Skeletal muscle cell (primary cell): ENCODE data around the gene ANO10.
"Not testable (repeated sequence)": the region's sequence is repeated elsewhere in the genome, so short reads cannot be mapped to it uniquely, and the experiment has no call there.

Experiments used
- DNase-seq: peaks from one replicate; pipeline ENCODE4 v3.0.0-alpha.2; 2010; ENCODE audit warnings: low read depth
- H3K4me3 ChIP-seq: 2 replicates; pipeline ENCODE4 v1.5.1; 2011; ENCODE audit warnings: low read depth, mild to moderate bottlenecking, control low read depth, low read length, moderate library complexity

The ANO10 gene

DNA sequence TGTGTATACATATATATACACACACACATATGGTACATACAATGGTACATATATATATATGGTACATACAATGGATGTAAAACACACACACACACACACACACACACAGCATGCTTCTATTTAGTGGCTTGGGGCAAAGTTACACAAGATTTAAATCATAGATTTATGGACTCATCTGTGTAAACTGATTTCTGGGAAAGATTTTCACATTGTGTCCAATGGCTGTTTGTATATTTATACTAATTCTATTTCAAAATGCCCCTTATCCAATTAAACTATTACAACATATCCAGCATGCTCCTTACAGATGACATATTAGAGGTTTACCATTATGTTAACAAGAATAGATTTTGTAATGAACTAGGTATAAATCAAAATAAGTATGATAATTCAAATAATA is 94.9 kb downstream of the ANO10 start:
- no peak for DNase-seq
- H3K4me3 ChIP-seq, result no peak overlapping the region

DNA sequence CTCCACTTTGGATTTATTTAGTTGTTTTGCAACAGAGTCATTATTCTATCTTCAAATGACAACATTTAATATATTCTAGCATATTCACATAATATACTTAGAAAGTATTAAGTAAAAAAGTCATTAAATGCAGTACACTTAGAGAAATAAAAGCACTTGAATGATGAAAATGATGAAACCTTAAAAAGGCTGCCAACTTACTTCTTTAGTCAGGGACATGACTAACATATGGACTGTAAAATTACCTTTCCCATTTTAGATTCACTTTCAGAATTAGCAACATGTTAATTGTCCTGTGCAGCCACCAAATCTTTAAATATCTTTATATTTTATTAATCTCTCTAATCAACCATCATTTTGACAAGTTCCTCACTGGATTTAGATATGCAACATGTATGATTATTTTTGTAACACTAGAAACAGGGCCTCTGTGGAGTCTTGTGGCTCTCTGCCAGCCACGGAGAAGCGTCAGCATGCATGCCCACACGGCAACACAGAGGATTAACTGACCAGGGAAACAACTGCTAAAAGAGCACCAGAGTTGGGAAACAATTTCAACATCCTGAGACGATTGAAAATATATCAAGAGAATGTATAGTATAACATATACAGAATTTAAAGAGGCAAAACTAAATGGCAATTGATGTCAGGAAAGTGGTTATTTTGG is 95.7 kb downstream of the ANO10 start:
- DNase-seq, result peak; percentile 49
- no peak overlapping the region for H3K4me3 ChIP-seq

DNA sequence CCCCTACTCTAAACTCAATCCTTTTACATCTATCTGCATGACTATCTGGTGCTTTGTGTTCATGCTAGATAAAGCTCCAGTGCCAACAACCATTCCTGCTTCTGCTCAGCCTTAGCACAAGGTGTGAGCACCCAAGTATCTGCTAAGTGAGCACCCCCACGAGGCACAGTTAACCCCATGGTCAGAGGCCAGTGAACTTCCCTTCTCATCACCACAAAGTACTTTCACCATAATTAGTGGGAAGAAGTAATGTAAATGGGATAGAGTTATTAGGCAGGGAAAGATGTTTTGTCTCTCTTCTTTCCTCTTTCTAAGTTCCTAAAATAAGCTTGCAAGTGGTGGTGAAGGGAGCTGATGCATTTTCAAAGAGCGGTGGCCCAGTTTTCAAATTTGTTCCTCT is 96.4 kb downstream of the ANO10 start:
- H3K4me3 ChIP-seq, result no peak overlapping the region
- DNase-seq, result no peak

DNA sequence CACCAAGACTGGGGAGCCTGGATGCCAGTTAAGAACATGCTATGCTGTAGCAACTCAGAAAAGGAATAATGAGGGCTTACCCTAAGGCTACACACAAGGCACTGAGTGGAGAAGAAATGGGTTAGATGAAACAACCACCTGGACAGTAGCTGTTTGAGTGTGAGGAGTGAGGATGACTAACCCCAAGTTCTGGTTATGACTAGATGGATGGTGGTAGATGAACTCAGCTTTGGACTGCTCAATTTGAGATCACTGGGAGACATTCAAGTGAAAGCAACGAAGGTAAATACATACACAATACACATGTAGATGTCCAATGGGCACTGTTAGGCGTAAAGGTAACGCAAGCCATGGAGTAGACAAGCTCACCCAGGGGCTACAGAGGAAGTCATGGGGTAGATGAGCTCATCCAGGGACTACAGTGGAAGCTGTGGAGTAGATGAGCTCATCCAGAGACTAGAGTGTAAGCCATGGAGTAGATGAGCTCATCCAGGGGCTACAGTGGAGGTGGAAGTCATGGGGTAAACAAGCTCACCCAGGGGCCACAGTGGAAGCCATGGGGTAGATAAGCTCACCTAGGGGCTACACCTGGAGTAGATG is 98.3 kb downstream of the ANO10 start:
- DNase-seq, result no peak
- H3K4me3 ChIP-seq, result no peak overlapping the region

DNA sequence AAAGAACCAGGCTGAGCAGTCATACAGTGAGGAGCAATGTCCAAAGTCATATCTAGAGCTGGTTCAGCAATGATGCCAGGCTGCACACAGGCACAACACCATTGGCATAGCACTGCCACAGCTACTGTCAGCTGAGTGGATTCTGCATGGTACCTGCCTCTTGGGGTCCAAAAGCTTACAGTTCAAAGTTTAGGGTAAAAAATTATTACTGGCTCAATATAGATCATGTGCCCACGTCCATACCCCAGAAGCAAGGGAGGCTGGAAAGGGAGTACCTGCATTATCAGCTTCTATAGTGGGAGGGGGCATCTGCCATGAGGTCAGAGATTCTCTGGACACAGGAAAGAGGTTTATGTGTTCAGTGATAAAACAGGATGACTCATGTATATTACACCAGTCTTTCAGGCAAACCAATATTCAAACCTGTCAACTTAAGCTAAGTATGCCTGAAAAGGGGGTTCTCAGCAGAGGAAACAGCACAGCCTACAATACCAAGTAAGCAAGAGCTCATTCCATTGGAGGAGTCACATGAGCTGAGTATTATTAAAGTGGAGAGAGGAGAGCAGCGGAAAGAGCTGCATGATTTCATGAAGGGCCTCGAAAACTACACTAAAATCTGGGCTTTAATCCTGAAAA is 99.0 kb downstream of the ANO10 start:
- H3K4me3 ChIP-seq, result no peak overlapping the region
- DNase-seq, result no peak

DNA sequence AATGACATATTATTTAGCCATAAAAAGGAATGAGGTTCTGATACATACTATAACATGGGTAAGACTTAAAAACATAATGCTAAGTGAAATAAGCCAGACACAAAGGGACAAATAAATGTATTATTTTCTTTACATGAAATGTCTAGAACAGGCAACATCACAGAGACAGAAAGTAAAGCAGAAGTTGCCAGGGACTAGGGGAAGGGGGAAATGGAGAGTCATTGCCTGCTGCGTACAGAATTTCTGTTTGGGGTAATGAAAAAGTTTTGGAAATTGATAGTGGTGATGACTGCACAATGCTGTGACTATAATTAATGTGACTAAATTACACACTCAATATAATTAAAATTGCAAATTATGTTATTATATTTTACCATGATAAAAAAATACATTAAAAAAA is 99.9 kb downstream of the ANO10 start:
- no peak overlapping the region for H3K4me3 ChIP-seq
- no peak for DNase-seq

DNA sequence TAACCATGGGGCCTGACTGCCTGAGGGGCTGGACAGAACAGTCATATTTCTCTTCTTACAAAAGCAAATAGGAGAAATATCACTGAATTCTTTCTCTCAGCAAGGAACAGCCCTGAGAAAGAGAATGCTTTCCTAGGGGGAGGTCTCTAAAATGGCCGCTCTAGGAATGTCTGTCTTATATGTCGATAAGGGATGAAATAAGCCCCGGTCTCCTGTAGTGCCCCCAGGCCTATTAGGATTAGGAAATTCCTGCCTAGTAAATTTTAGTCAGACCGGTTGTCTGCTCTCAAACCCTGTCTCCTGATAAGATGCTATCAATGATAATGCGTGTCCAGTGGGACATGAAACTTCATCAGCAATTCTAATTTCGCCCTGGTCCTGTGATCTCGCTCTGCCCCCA is 103.3 kb downstream of the ANO10 start:
- not testable (repeated sequence) for DNase-seq, H3K4me3 ChIP-seq

DNA sequence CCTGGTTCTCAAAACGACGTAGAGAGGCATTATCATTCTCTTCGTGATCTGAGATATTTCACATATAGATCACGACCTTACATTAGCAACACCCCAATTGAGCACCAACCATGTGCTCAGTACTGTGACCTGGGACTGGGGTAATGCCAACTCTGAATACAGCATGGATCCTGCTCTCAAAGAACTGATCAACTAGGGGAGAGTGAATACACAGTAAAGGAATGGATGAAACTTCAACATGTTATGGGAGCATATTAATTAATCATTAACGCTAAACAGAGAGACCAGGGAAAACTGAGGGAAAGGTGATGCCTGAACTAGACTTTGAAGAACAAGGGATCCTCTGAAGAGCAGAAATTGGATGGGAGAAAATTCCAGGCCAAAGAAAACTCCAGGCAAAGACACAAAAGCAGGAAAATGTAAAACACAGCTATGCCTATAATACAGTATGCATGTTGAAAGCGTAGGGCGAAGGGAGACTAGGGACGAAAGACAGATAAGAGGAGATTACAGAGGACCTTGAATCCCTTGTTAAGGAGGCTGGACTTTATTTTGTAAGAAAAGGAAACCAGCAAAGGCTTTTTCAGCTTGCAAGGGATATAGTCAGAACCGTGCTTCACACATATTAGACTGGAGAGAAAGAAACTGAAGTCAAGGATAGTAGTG is 105.7 kb downstream of the ANO10 start:
- H3K4me3 ChIP-seq, result no peak overlapping the region
- no peak for DNase-seq

DNA sequence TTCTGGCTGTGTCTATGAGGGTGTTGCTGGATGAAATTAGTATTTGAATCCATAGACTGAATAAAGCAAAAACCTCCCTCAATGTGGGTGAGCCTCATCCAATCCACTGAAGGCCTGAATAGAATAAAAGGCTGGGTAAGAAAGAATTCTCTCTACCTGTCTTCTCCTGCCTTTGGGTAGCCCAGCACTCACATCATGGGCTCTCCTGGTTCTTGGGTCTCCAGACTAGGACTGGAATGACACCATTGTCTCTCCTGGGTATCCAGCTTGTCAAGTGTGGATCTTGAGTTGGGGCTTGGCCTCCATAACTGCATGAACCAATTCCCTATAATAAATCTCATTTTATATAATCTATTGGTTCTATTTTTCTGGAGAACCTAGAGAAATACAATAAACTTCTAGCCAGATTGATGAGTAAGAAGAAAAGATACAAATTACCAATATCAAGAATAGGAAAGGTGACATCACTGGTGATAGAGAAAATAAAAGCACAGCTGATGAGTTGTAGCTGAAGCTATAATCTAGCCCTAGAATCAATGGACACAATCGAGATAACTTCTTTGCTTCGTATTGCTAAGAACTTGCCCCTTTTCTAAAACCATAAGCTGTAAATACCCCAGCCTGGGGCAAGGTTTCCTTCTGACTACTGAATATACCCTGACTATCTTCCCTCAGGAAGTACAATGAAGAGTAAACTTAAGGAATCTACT is 106.4 kb downstream of the ANO10 start:
- DNase-seq, result no peak

DNA sequence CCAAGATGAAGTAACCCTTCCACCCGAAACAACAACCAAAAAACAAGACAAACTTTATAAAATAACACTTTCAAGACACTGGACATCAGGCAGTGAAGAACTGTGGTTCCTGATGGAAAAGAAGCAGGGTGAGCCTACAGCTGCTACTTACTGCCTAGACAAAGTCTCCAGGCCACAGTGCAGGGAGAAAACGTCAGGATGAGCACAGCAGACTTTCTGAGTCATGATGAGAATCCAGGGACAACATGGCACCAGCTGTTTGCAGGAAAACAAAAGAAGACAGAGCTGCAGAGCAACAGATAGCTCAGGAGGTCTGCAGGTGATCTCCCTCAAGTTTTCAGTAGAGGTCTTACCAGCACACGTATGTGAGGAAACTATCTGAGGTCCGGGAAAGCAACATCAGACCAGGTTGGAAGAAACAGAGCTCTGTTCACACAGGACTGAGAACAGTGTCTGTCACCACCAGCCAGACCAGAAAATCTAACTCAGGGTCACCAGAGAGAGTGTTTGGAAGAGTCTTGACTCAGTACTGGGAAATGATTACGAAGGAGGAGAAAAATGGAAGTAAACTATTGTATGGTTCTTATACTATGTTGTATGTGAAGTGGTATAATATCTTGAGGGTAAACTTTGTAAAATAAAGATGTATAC is 108.9 kb downstream of the ANO10 start:
- H3K4me3 ChIP-seq, result no peak overlapping the region
- peak; percentile 48 for DNase-seq

More for the DNA sequence above, 106.4 kb downstream of the ANO10 start:
- no peak overlapping the region for H3K4me3 ChIP-seq

DNA sequence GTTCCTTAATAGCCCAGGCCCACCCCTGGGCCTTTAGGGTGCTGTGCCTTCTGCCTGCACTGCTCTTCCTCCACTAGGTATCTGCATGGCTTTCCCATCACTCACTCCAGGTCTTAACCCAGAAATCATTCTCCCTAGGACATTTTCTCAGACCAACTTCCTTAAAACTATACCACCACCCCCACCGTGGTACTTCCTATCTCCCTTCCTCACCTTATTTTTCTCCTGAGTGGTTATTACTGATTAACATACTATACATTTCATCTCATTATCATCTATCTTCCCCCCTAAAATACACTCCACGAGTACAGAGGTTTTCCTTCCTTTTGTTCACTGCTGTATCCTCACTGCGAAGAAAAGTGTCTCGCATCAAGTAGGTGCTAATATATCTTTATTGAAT is 115.2 kb downstream of the ANO10 start:
- no peak overlapping the region for H3K4me3 ChIP-seq
- no peak for DNase-seq

DNA sequence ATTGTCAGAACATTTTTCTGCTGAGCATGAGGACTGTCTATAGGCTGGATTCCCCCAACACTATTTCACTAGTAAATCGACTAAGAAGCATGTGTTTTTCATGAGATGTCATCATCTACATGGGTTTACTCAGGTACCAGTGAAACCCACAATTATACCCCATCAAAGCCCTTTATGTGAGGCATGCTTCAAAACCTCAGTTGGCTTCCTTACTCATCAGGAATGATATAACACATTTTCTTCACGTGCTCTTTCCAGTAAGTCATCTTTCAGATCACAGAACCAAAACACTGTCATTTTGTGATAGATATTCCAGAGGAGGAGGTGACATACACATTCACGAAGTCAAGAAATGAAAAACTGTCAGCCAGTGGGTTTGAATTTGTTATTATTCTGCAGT is 116.5 kb downstream of the ANO10 start:
- DNase-seq, result peak; percentile 27
- H3K4me3 ChIP-seq, result no peak overlapping the region

DNA sequence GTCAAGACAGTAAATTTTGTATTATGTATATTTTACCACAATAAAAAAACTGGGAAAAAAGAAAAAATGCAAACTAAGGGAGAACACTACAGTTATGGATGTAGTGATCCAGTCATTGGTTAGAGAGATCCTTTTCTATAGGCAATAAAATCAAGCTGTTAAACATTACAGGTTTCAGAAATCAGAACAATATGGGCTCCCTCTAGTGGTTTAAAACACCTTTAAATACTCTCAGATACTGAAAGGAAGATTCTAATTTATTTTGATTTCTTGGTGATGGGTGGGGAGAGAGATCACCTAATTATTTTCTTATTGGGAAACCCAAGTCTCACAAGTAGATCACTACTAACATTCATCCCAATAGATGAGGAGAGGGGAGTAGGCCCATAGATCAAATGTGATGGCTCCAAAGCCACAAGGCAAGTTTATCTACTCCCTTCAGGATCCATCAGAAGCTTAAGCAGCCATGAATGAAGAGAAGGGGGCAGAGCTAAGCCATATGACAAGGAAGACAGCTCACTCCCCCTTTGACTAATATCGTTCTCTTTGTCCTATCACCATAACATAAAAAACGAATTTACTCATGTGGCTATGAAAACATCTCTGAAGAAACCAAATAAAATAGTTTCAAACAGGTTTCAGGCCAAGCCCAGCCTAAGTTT is 118.6 kb downstream of the ANO10 start:
- H3K4me3 ChIP-seq, result no peak overlapping the region
- no peak for DNase-seq

DNA sequence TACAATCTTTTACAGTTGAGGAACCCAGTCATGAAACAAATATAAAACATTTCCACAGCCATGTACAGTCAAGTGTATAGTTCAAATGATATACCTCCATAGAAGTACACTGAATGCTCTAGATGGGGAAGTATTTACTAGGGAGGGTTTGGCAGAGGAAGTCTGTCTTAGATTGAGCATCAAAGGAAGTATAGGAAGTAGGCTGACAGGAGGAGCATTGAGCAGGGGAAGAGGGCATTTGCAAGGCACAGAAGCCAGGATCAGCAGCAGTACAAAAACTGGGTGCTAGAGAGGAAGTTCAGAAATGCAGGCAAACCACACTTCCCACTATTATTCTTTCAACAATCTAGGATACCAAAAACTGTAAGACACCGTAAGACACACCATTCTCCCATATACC is 122.6 kb downstream of the ANO10 start:
- DNase-seq, result no peak
- no peak overlapping the region for H3K4me3 ChIP-seq

DNA sequence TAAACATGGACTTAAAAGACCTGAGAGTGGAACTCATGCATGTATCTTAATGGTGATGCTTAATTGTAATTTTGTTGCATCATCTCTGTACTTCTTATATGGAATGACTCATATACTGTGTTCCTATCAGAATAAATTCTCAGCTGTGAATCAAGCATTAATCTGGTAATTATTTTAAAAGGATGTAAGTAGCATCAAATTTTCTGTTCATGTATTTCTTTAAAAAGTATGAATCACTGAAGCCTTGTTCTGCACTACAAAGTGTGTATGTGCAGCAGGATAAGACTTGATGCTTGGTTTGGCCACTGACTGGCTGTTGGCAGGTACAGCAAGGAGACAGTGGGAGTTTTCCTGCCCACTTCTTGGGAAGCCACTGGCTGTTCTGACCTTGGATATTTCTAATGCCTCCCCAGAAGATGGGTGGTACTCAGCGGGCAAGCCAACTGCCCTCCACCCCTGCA is 123.9 kb downstream of the ANO10 start:
- no peak overlapping the region for H3K4me3 ChIP-seq
- DNase-seq, result peak; percentile 40

DNA sequence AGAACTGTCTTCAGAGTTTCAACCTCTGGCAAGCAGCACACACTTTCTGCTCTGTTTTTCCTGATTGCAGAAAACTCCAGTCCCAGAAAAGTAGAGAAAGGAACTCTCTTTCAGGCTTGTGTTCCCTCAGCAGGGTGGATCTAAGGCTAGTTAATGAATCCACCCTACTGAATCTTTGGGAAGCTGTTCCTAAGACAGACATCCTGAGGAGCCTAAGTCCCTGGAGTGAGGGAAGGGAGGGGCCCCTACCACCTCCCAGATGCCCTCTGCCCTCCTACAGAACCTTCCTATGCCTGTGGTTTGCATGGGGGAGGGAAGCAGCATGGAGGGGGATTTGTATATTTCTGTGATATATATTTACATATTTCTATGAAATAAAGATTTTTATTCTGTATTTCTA is 124.4 kb downstream of the ANO10 start:
- no peak overlapping the region for H3K4me3 ChIP-seq
- no peak for DNase-seq

DNA sequence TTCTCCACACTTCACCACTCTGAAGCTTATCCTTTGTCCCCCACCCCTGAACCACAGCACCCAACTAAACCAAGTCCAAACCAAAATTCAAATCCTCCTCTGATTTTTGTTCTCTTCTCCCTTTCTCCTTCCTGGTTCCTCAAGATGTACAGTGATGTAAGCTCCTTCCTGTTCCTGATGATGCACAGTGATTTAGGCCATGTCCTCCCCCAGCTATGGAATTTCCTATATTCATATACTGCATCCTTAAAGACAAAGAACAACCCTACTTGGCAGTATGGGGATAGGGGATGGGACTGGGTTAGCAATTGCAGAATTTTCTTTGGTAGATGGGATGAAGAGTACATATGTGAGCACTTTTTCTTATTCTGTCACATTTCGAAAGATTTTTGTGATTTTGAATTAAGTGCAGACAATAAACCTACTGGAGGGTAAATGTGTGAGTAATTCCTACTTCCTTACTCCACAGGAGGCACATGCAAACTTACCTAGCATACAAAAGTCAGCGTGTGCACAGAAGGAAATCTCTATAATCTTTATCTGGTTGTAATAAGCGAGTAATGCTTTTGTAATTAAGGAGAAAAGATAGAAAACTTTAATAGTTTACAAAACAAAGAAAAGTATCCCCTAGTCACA is 125.0 kb downstream of the ANO10 start:
- no peak overlapping the region for H3K4me3 ChIP-seq
- DNase-seq, result no peak

DNA sequence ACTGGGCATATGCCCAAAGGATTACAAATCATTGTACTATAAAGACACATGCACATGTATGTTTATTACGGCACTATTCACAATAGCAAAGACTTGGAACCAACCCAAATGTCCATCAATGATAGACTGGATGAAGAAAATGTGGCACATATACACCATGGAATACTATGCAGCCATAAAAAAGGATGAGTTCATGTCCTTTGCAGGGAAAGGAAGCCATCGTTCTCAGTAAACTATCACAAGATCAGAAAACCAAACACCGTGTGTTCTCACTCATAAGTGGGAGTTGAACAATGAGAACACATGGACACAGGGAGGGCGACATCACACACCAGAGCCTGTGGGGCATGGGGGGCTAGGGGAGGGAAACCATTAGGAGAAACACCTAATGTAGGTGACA is 128.9 kb downstream of the ANO10 start:
- not testable (repeated sequence) for DNase-seq, H3K4me3 ChIP-seq
